IMR-90 (cell line): ENCODE measurements around the gene MAPKAPK5.

ENCODE experiments used
- BHLHE40 ChIP-seq: fragments of 150-350 bp; IDR thresholded peaks from 2 replicates; pipeline ENCODE4 v1.6.1; 2016; ENCODE audit warnings: mild to moderate bottlenecking, low read depth, low read length
- CEBPB ChIP-seq: IDR thresholded peaks from 2 replicates; pipeline ENCODE4 v1.6.1; 2012; ENCODE audit warnings: low read depth, low read length, improper control_type of control experiment
- FOS ChIP-seq: fragments of 150-350 bp; IDR thresholded peaks from 2 replicates; pipeline ENCODE4 v1.6.1; 2016; ENCODE audit warnings: low read depth, low read length
- MAZ ChIP-seq: IDR thresholded peaks from 2 replicates; pipeline ENCODE4 v1.6.1; 2012; ENCODE audit warnings: low read depth, mild to moderate bottlenecking, low read length, improper control_type of control experiment, moderate library complexity, borderline replicate concordance
- POLR2A ChIP-seq: IDR thresholded peaks from 2 replicates; pipeline ENCODE4 v1.6.1; 2012; ENCODE audit warnings: mild to moderate bottlenecking, low read depth, low read length
- RAD21 ChIP-seq: IDR thresholded peaks from 2 replicates; pipeline ENCODE4 v1.6.1; 2012; ENCODE audit warnings: low read length, improper control_type of control experiment
- RCOR1 ChIP-seq: IDR thresholded peaks from 2 replicates; pipeline ENCODE4 v1.6.1; 2012; ENCODE audit warnings: mild to moderate bottlenecking, low read length, improper control_type of control experiment; ENCODE audit not compliant: insufficient replicate concordance
- RFX5 ChIP-seq: IDR thresholded peaks from 2 replicates; pipeline ENCODE4 v1.8.0; 2012; ENCODE audit warnings: low read depth, mild to moderate bottlenecking, low read length, moderate library complexity
- SMC3 ChIP-seq: fragments of 150-350 bp; IDR thresholded peaks from 2 replicates; pipeline ENCODE4 v1.6.1; 2016; ENCODE audit warnings: low read depth, mild to moderate bottlenecking, antibody characterized with exemption, low read length, moderate library complexity
- TF ChIP-seq, protein P1 (sequence below): conservative IDR thresholded peaks from 2 replicates; pipeline ENCODE4 v1.5.1; 2012; ENCODE audit warnings: mild to moderate bottlenecking, low read depth, low read length, improper control_type of control experiment
- TF ChIP-seq, protein P2 (sequence below): fragments of 150-350 bp; IDR thresholded peaks from 2 replicates; pipeline ENCODE4 v1.6.1; 2016; ENCODE audit warnings: low read depth, mild to moderate bottlenecking, low read length, moderate library complexity, borderline replicate concordance
- TF ChIP-seq, protein P3 (sequence below): fragments of 150-350 bp; IDR thresholded peaks from 2 replicates; pipeline ENCODE4 v1.6.1; 2017; ENCODE audit warnings: mild to moderate bottlenecking, antibody characterized with exemption, low read length, low read depth

DNA sequence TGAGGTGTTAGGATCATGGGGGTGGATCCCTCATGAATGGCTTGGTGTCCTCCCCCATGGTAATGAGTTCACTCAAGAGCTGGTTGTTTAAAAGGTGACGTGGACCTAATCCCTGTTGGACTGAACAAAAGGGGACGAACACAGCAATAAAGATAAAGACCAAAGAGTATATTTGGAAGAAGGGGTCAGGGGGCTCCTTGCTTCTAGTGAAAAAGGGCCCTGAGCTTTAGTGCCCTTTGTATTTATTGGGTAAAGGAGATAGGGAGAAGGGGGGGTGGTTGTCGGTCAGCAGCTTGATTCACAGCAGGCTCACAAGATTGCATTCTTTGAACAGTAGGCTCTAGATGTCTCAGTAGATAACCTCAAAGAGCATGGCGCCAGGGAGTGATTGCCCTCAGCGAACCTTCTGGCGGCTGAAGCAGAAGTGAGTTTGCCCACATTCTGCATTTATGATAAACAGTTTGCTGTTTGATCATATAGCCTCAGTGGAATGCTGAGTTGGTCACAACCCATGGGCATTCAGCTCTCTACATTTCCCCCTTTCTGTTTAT is 25.9 kb upstream of the MAPKAPK5 start:
- no peak for TF ChIP-seq POLR2A
- TF ChIP-seq, protein P1, sequence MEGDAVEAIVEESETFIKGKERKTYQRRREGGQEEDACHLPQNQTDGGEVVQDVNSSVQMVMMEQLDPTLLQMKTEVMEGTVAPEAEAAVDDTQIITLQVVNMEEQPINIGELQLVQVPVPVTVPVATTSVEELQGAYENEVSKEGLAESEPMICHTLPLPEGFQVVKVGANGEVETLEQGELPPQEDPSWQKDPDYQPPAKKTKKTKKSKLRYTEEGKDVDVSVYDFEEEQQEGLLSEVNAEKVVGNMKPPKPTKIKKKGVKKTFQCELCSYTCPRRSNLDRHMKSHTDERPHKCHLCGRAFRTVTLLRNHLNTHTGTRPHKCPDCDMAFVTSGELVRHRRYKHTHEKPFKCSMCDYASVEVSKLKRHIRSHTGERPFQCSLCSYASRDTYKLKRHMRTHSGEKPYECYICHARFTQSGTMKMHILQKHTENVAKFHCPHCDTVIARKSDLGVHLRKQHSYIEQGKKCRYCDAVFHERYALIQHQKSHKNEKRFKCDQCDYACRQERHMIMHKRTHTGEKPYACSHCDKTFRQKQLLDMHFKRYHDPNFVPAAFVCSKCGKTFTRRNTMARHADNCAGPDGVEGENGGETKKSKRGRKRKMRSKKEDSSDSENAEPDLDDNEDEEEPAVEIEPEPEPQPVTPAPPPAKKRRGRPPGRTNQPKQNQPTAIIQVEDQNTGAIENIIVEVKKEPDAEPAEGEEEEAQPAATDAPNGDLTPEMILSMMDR, result no peak
- TF ChIP-seq FOS, result no peak
- no peak for TF ChIP-seq RCOR1
- TF ChIP-seq, protein P2, sequence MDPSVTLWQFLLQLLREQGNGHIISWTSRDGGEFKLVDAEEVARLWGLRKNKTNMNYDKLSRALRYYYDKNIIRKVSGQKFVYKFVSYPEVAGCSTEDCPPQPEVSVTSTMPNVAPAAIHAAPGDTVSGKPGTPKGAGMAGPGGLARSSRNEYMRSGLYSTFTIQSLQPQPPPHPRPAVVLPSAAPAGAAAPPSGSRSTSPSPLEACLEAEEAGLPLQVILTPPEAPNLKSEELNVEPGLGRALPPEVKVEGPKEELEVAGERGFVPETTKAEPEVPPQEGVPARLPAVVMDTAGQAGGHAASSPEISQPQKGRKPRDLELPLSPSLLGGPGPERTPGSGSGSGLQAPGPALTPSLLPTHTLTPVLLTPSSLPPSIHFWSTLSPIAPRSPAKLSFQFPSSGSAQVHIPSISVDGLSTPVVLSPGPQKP, result no peak
- no peak for TF ChIP-seq BHLHE40
- no peak for TF ChIP-seq RAD21
- TF ChIP-seq, protein P3, sequence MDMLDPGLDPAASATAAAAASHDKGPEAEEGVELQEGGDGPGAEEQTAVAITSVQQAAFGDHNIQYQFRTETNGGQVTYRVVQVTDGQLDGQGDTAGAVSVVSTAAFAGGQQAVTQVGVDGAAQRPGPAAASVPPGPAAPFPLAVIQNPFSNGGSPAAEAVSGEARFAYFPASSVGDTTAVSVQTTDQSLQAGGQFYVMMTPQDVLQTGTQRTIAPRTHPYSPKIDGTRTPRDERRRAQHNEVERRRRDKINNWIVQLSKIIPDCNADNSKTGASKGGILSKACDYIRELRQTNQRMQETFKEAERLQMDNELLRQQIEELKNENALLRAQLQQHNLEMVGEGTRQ, result no peak
- no peak for TF ChIP-seq SMC3
- no peak for TF ChIP-seq CEBPB
- TF ChIP-seq RFX5, result no peak
- no peak for TF ChIP-seq MAZ
